HG03469 (cell line): ENCODE results near the gene PRAMEF1.
"Not testable (repeated sequence)": the region's sequence is repeated elsewhere in the genome, so short reads cannot be mapped to it uniquely, and the experiment has no call there.

Source experiments
- ATAC-seq: cut with Tn5 transposase; IDR thresholded peaks from one replicate; pipeline ENCODE4 v1.9.1; 2021; ENCODE audit warnings: mild to moderate bottlenecking, moderate library complexity, moderate number of reproducible peaks; ENCODE audit not compliant: unreplicated experiment

Gene PRAMEF1, protein sequence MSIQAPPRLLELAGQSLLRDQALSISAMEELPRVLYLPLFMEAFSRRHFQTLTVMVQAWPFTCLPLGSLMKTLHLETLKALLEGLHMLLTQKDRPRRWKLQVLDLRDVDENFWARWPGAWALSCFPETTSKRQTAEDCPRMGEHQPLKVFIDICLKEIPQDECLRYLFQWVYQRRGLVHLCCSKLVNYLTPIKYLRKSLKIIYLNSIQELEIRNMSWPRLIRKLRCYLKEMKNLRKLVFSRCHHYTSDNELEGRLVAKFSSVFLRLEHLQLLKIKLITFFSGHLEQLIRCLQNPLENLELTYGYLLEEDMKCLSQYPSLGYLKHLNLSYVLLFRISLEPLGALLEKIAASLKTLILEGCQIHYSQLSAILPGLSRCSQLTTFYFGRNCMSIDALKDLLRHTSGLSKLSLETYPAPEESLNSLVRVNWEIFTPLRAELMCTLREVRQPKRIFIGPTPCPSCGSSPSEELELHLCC

DNA sequence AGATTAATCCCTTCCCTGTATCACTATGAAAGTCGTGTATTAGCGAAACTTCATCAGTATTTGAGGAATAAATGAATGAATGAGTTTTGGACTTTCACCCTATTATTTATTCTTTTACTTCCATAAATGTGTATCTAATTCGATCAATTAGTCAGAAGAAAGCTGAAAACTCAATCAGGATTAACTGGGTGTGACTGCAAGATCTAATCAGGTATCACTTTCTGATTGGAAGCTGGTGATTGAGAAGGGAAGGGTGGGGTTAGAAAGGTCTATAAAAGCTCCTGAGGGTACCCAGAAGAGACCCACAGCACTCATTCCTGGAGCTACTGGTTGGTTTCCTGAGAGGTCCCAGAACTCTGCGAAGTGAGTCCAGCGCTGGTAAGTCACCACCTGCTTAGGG, at the start of gene PRAMEF1:
PRAMEF1 (plus strand) TSS at position 301 of the 400 bp plus-strand sequence. CDS start 1,831 bp downstream, outside the sequence.
- not testable (repeated sequence) for ATAC-seq

DNA sequence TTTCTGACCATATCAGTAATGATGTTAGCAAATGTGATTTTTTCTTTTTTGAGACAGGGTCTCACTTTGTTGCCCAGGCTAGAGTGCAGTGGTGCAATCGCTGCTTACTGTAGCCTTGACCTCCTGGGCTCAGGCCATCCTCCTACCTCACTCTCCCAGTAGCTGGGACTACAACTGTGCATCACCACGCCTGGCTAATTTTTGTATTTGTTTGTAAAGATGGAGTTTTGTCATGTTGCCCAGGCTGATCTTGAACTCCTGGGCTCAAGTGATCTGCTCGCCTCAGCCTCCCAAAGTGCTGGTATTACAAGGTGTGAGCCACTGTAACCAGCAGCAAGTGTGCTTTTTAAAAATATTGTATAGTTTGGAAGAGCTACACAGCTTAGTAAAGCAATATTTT, 49.3 kb upstream of the PRAMEF1 start:
- ATAC-seq = no peak

DNA sequence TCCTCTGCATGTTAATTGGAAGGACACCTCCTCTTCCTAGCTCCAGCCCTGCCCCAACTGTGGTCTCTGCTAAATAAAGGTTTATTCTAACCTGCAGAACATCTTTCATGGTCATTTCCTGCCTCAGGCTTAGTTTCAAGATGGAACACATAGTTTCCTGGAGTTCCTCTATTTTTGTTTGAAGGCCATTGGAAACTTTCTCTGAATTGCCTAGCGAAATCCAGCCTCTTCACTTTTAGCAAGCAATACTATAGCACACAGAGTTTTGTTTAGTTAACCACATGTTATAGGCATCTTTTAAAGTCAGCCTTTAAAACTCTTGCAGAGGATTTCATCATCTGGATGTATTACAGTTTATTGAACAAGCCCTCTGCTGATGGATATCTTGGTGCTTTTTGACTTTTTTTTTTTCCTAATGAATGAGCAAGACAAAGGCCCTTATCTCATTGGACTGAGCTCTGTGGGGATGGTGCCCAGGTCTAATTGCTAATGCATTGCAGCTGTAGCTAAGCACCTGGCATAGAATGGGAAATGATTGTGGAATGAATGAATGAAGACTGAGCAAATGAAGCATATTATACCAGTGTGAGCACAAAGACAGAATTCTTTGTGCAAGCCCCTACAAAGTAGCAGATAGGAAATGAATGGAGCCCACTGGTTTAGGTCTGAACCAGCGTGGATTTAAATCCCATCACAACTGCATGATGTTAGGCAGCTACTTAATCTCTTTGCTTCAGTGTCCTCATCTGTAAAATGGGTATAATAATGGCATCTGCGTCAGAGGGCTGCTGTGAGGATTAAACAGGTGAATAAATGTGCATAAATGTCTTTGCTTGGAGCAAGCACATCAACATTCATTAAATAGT, 45.8 kb upstream of the PRAMEF1 start:
- ATAC-seq = no peak

DNA sequence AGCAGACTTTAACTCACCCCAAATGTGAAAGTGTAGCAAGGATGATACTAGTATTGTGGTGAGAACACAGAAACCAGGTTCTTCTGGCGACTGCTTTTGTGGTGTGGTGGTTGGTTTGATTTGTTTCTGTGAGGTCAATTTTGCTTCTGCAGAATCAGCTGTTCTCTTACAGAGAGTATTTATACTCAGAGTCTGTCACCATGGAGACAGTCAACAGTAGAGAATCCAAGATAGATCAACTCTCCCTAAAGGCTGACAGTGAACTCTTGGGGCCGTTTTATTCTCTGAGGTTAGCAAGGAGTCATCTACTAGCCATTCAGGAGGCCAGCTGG, 45.2 kb upstream of the PRAMEF1 start, which contains the start of gene CFAP107:
CFAP107 (plus strand) TSS at position 209 of the 332 bp plus-strand sequence. CDS start 231 bp downstream, outside the sequence.
- no peak for ATAC-seq

DNA sequence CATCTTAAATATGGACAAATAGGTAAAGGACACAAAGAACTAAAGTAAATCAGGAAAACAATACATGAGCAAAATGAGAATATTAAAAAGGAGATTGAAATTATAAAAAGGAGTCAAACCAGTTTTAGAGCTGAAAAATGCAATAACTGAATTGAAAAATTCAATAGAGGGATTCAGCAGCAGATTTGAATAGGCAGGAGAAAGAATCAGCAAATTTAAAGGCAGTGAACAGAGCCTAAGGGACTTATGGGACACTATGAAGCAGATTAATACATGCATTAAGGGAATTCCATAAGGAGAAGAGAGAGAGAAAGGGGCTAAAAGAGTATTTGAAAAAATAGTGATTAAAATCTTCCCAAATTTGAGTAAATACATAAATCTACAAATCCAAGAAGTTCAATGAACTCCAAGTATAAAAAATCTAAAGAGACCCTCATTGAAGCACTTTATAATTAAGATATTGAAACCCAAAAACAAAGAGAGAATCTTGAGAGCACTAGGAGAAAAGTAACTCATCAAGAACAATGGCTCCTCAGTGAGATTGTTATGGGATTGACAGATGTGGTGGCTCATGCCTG, 42.3 kb upstream of the PRAMEF1 start:
- no peak for ATAC-seq

DNA sequence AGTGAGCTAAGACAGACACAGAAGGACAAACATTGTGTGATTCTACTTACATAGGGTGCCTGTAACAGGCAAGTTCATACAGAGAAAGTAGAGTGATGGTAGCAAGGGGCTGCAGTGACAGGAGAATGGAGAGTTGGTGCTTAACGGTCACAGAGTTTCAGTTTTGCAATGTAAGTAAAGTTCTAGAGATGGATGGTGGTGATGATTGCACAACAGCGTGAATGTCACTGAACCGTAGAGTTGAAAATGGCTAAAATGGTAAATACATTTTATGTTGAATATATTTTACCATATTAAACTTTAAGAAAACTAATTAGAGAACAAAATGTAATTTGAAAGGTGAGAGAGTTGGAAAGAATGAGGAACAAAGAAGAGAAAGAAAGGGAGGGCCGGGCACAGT, 36.5 kb upstream of the PRAMEF1 start:
- no peak for ATAC-seq

DNA sequence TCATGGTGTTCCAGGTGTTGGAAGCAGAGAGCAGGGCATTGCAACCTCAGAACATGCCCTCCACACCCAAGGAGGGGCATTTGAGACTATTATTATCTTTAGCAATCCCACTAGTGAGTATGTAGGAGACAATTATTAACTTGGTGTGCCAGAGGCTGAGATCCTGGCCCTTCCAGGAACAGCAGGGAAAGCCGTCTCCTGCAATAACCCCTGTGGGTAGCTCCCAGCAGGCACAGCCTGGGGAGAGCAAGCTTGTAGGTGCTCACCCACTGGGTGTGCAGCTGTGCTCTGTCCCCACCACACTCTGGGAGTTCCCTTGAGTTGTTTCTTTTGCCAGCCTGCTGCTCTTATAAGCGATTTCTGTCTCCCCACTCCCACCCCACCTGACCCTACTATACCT, 34.9 kb upstream of the PRAMEF1 start:
- ATAC-seq = no peak

DNA sequence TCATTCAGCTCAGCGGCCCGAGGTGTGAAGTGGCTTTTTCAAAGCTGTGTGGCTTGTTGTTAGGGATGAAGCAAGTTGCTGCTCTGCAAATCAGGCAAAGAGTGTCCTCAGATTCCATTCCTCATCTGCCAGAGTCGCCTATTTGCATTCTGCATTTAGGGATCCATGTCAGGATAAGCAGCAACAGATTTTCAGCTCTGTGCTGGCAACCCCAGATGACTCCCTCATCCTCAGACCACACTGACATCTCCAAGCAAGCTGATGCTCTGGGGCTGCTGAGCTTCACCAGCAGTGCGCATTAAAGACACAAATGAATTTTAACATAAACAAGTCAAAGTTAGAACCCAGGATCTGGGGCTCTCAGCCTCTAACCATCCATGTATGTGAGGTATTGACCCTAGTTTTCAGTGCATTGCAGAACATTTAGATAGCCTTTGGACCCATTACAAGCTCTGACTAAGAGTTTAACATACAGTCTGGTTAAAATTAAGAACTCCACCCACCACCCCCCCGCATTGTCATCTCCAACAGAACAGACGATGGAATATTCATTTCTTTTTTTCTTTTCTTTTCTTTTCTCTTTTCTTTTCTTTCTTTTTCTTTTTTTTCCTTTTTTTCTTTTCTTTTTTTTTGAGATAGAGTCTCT, 34.3 kb upstream of the PRAMEF1 start:
- no peak for ATAC-seq

DNA sequence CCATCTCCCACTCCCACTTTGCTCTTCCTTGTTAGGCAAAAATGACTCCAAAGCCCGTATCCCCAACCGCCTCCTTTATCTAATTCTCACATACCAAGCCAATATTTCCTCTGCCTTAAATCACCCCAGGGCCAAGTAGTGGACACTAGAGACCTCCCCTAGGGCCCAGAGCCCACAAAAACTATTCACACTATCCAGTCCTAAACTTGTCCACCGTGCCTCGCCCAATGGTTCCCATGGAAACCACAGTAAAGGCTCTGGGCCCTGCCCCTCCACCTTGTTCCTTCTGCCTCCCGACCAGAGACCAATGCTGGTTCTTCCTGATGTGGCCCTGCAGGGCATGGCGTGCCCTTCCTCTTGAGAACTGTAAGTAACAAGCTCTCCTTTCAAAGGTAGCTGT, 33.4 kb upstream of the PRAMEF1 start:
- no peak for ATAC-seq

DNA sequence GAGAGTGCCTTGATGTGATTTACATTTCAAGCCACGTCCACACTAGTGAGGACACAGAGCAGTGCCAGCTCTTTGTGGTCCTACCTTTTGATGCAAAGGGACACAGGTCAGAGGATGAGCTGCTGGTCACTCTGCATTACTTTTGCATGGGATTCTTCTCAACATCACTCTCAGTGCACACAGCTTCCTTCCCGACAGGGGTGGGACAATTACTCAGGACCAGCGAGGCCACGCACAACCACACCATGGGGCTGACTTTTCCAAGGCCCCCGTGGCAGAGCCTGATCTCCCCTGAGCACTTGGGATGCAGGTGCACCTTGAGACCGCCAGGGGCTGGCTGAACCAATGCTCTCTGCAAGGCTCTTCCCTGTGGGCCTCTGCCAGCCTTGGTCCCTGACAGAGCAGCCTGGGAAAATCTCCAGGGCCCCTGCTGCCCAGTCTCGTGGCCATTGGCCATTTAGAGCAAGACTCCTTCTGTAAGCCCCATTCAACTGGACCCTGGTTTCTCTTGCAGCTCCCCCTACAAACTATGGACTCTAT, 30.9 kb upstream of the PRAMEF1 start:
- no peak for ATAC-seq

DNA sequence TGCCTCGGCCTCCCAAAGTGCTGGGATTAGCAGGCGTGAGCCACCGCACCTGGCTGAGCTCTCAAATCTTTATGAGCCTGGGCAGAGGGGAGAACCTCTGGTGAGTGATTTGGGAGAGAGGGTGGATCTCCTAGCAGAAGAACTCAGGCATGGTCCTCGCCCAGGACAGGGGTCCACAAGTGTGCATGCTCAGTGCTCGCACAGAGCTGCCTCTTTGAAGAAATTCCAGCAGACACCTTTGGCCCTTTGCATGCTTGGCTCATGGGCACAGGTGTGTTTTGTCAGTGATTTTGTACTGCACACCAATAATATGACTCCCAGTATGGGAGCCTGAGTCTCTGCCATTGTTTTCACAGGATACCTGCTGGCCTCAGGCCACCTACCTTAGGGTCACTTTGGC, 29.4 kb upstream of the PRAMEF1 start:
- no peak for ATAC-seq

DNA sequence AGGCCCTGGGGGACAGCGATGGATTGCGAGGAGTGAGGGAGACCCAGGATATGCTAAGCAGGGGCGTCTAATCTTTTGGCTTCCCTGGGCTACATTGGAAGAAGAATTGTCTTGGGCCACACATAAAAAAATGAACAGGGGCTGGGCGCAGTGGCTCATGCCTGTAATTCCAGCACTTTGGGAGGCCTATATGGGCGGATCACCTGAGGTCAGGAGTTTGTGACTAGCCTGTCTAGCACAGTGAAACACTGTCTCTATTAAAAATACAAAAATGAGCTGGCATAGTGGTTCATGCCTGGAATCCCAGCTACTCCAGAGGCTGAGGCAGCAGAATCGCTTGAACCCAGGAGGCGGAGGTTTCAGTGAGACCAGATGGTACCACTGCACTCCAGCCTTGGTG, 28.4 kb upstream of the PRAMEF1 start:
- no peak for ATAC-seq

DNA sequence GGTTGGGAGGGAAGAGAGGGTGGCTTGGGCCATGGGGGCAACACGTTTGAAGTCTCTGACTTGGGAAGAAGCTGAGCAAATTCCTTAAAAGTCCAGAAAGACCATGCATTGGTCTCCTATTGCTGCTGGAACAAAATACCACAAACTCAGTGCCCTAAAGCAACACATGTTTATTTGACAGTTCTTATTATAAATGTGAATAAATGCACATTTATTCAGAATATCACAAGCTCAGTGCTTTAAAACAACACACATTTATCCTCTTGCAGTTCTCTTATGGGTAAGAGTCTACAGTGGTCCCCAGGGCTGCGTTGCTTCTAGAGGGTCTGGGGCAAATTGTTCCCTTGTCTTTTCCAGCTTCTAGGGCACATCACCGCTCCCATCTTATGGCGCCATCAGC, 27.7 kb upstream of the PRAMEF1 start:
- ATAC-seq = no peak

DNA sequence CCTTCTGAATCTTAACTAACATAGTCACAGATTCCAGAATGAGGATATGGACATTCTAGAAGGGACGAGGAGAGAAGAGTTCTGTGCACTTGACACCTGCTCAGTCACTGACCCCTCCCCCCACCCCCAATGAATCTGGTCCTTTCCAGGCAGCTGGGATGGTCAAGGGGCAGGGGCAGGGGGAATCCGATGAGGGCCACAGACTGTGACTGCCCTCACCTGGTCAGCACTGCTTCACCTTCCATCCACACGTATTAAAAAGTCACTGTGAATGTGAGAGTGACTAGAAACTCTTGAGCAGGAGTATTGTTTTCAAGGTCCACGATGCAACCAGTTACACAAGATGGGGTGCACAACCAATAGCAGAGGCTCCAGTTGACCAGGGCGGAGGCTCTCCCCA, 27.2 kb upstream of the PRAMEF1 start:
- ATAC-seq = no peak

DNA sequence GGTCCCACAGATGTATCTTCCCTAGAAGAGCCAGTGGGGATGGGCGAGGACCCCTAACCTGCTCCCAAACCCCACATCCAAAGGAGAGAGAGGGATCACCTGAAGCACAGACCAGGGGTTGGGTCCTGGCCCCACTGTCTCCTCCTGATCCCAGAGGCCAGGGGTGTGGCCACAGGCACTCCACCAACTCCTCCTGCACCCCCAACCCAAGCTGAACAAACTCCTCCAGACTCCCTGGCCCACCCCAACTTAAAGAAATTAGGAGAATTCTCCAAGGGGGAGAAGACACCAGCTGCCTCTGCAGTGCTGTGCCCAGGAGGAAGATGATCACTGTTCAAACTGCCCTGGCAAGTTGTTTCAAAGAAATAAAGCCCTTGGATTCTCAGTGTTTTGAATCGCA, 22.2 kb upstream of the PRAMEF1 start:
- ATAC-seq = no peak

DNA sequence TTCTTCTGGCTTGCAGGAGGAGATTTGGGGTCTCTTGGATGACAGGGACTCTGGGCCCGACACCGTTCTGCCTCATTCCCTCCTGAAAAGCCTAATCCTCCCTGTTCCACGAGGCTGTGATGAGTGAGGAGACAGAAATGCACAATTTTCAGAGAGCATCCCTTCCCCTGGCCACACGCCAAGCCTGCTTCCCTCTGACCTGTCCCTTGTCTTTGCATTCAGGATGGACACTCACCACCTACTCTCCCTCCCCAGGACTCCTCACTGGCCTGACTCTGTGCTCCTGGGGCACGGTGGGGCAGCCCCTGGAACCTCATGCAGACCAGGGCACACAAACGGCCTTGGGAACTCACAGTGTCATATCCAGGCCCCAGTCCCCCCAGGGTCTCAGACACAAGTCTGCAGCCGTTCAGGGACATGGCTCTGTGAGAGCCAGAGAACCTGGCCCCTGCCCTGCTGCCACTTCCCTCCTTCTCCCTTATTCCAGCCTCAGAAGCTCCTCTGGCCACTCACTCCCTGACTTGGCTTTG, 21.2 kb upstream of the PRAMEF1 start:
- no peak for ATAC-seq

DNA sequence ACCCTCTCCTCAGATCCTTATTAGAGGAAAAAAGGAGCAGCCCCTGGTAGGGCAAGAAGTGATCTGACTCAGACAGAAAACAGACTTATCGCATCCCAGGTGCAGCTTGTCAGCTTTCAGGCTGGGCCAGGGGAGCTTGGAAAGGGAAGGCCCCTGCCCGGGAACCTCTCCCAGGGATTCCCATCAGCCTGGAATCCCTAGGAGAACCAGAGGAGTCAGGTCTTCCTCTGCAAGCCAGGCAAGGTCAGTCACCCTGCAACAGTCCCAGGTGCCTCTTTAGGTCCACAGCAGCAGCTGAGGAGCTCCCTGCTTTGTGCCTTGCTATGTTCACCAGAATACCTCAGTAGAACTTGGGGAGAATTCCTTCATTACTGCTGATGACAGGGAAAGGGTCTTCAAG, 20.6 kb upstream of the PRAMEF1 start:
- no peak for ATAC-seq

DNA sequence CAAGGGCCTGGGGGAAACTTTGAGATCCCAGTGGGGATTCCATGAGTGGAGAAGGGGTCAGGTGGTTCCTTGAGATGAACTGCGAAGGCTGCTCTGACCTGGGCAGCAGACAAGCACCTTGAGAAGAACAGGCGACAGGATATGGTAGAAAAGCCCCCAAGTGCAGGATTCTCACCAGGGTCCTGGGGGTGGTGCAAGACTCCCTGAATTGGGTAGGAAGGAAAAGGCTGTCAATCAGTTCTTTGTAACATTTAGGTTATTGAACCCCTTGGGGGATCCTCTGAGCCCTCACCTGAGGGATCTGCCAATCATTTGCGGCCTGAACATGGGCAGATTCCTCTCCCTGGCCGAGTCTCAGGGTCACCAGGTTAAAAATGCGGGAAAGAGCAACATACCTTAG, 20.0 kb upstream of the PRAMEF1 start:
- ATAC-seq = no peak

DNA sequence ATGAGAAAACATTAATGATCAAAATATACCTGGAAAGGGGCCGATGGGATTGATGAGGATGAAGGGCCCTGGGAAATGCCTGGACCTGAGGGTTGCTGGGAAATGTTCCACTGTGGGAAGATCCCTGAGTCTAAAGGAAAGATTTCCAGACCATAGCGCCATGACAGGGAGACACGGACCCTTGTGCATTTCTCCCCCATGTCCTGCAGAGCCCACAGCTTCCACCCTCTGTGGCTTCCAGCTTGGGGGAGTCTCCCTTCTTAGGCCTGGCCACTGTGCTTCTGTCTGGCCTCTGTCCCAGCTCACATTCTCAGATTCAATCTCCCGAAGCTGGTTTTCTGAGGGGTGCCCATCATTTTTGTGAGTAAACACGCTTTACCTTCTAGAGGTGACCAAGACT, 18.7 kb upstream of the PRAMEF1 start:
- no peak for ATAC-seq

DNA sequence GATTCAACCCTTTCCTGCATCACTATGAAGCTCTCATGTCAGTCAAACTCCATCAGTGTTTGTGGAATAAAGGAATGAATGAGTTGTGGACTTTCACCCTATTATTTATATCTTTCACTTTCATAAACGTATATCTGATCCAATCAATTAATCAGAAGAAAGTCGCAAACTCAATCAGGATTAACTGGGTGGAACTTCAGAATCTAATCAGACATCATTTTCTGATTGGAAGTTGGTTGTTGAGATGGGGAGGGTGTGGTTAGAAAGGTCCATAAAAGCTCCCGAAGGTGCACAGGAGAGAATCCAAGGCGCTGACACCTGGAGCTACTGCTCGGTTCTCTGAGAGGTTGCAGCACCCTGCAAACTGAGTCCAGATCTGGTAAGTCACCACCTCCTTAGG, 17.8 kb upstream of the PRAMEF1 start, which contains the start of gene PRAMEF12:
PRAMEF12 (plus strand) TSS at position 301 of the 400 bp plus-strand sequence. CDS start 1,130 bp downstream, outside the sequence.
- ATAC-seq = no peak
